Uterine smooth muscle cell (primary cell): ENCODE measurements around the gene GLE1. TPM values are rescaled to one million over a fixed set of nuclear protein-coding genes. Genes with fewer than 3 reads are reported as not detected.

Source experiments
- total RNA-seq: library from RNA; depleted of rRNA; stranded (reverse); fragments of >200 nt; gene quantifications from 2 replicates; pipeline ENCODE4 v1.2.3, GENCODE V29; 2014

The GLE1 gene
- total RNA-seq = 31.9 and 42.6 TPM in 2 replicates

GRCh38 chr9:128504485-128505413 is at the start of gene GLE1:
TSS of gene GLE1 (plus strand) at chr9:128504719. CDS start at chr9:128504806, 87 bp downstream.

GRCh38 chr9:128455849-128456612 is 48.5 kb upstream of the GLE1 start, which contains the start of gene ODF2:
TSS of gene ODF2 (plus strand) at chr9:128456006. CDS start at chr9:128456092, 86 bp downstream.

GRCh38 chr9:128552153-128552743 is 47.7 kb downstream of the GLE1 start, which contains the start of gene SPTAN1:
TSS of gene SPTAN1 (plus strand) at chr9:128552587. CDS start at chr9:128566741, 14,154 bp downstream.

Other genes with a start within 250 kb of the GLE1 start
- gene GOLGA2, start 228.7 kb upstream of the GLE1 start, total RNA-seq = 127 and 163 TPM in 2 replicates
- gene SWI5, start 228.4 kb upstream of the GLE1 start, total RNA-seq = 30.2 and 31.2 TPM in 2 replicates
- gene TRUB2, start 182.3 kb upstream of the GLE1 start, total RNA-seq = 14.3 and 16.1 TPM in 2 replicates
- gene COQ4, start 181.9 kb upstream of the GLE1 start, total RNA-seq = 23.1 and 28.0 TPM in 2 replicates
- gene SLC27A4, start 164.2 kb upstream of the GLE1 start, total RNA-seq = 14.2 and 16.5 TPM in 2 replicates
- gene URM1, start 133.3 kb upstream of the GLE1 start, total RNA-seq = 31.5 and 37.4 TPM in 2 replicates
- 57.0 and 125 TPM in 2 replicates for gene CERCAM, start 83.9 kb upstream of the GLE1 start, total RNA-seq
- 36.2 and 63.7 TPM in 2 replicates for gene ODF2, start 48.7 kb upstream of the GLE1 start, total RNA-seq
- gene SPTAN1, start 47.9 kb downstream of the GLE1 start, total RNA-seq = 323 and 344 TPM in 2 replicates
- 52.7 and 113 TPM in 2 replicates for gene DYNC2I2, start 152.1 kb downstream of the GLE1 start, total RNA-seq
- gene SET, start 184.5 kb downstream of the GLE1 start, total RNA-seq = 571 and 611 TPM in 2 replicates
- gene PKN3, start 197.8 kb downstream of the GLE1 start, total RNA-seq = 1.5 and 4.0 TPM in 2 replicates
- 29.1 and 42.5 TPM in 2 replicates for gene ZDHHC12, start 219.4 kb downstream of the GLE1 start, total RNA-seq